Nephron progenitor cell (in vitro differentiated cells): ENCODE data around the gene GLOD4.
"Not testable (repeated sequence)": the region's sequence is repeated elsewhere in the genome, so short reads cannot be mapped to it uniquely, and the experiment has no call there.

Experiments used
- DNase-seq: peaks from one replicate; pipeline ENCODE4 v3.0.0; 2021
- H3K27ac Mint-ChIP-seq: 2 replicates; pipeline ENCODE4 v1.8.0; 2021; ENCODE audit warnings: mild to moderate bottlenecking, moderate library complexity, mixed read lengths
- H3K27me3 Mint-ChIP-seq: 2 replicates; pipeline ENCODE4 v1.8.0; 2021; ENCODE audit warnings: mild to moderate bottlenecking, low read depth, mixed read lengths; ENCODE audit not compliant: poor library complexity
- H3K36me3 Mint-ChIP-seq: 2 replicates; pipeline ENCODE4 v1.8.0; 2021; ENCODE audit warnings: low read depth, mixed read lengths
- H3K4me1 Mint-ChIP-seq: 2 replicates; pipeline ENCODE4 v1.8.0; 2021; ENCODE audit warnings: mixed read lengths
- H3K4me3 Mint-ChIP-seq: 2 replicates; pipeline ENCODE4 v1.8.0; 2021; ENCODE audit warnings: mild to moderate bottlenecking, moderate library complexity, mixed read lengths
- H3K9me3 Mint-ChIP-seq: 2 replicates; pipeline ENCODE4 v1.8.0; 2021; ENCODE audit warnings: mild to moderate bottlenecking, moderate library complexity, mixed read lengths
- TF ChIP-seq, protein P1 (sequence below): fragments of 200-600 bp; sonication (generic); IDR thresholded peaks from 2 replicates; pipeline ENCODE4 v1.5.0; 2021; ENCODE audit warnings: antibody characterized with exemption

The GLOD4 gene

GRCh38 chr17:788551-788950 lies 6.5 kb upstream of the GLOD4 start:
- Mint-ChIP-seq H3K27ac (no peak overlapping the region), H3K9me3 (no peaks in the 10 kb centered on the region), H3K27me3 (no peaks in the 10 kb centered on the region), H3K4me1 (peaks cover 24% of the 10 kb centered on the region), H3K4me3 (no peak overlapping the region), H3K36me3 (peaks cover 40% of the 10 kb centered on the region)
- no peak for DNase-seq
- TF ChIP-seq, protein P1, sequence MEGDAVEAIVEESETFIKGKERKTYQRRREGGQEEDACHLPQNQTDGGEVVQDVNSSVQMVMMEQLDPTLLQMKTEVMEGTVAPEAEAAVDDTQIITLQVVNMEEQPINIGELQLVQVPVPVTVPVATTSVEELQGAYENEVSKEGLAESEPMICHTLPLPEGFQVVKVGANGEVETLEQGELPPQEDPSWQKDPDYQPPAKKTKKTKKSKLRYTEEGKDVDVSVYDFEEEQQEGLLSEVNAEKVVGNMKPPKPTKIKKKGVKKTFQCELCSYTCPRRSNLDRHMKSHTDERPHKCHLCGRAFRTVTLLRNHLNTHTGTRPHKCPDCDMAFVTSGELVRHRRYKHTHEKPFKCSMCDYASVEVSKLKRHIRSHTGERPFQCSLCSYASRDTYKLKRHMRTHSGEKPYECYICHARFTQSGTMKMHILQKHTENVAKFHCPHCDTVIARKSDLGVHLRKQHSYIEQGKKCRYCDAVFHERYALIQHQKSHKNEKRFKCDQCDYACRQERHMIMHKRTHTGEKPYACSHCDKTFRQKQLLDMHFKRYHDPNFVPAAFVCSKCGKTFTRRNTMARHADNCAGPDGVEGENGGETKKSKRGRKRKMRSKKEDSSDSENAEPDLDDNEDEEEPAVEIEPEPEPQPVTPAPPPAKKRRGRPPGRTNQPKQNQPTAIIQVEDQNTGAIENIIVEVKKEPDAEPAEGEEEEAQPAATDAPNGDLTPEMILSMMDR: no peak

GRCh38 chr17:787641-788221 lies 5.7 kb upstream of the GLOD4 start:
- peaks cover 25% of the 10 kb centered on the region for H3K4me1 Mint-ChIP-seq
- TF ChIP-seq, protein P1: no peak
- no peak overlapping the region for H3K4me3 Mint-ChIP-seq
- peaks cover 40% of the 10 kb centered on the region for H3K36me3 Mint-ChIP-seq
- no peaks in the 10 kb centered on the region for H3K27me3 Mint-ChIP-seq
- no peak overlapping the region for H3K27ac Mint-ChIP-seq
- DNase-seq: no peak
- H3K9me3 Mint-ChIP-seq: no peaks in the 10 kb centered on the region

- DNase-seq, H3K9me3 Mint-ChIP-seq, H3K4me3 Mint-ChIP-seq, H3K27me3 Mint-ChIP-seq, H3K27ac Mint-ChIP-seq: not testable (repeated sequence)
- Mint-ChIP-seq H3K36me3 (peaks cover 31% of the 10 kb centered on the region), H3K4me1 (peaks cover 29% of the 10 kb centered on the region)
Observed at GRCh38 chr17:785901-786300, 3.8 kb upstream of the GLOD4 start.

- H3K4me3 Mint-ChIP-seq: peak overlapping the region; percentile 97
- no peaks in the 10 kb centered on the region for H3K27me3 Mint-ChIP-seq
- no peak for DNase-seq
- H3K27ac Mint-ChIP-seq: no peak overlapping the region
- peaks cover 23% of the 10 kb centered on the region for H3K36me3 Mint-ChIP-seq
- TF ChIP-seq, protein P1: no peak
- no peaks in the 10 kb centered on the region for H3K9me3 Mint-ChIP-seq
- H3K4me1 Mint-ChIP-seq: peaks cover 35% of the 10 kb centered on the region
Observed at GRCh38 chr17:784143-784542, 2.1 kb upstream of the GLOD4 start.

DNA sequence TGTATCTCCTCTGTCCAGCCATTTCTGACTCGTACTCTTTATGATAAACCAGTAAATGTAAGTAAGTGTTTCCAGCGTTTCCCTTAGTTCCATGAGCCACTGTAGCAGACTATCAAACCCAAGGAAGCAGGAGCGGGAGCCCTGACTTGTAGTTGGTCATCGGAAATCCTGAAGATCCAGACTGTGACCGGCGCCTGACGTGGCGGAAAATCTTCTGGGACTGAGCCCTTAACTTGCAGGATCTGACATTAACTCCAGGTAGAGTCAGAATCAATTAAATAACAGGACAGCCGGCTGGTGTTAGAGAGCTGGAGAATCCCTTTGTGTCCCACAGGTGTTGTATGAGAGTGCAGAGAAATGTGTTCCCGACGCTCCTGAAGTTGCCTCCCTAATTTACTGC lies 4.0 kb downstream of the GLOD4 start:
- TF ChIP-seq, protein P1: no peak
- Mint-ChIP-seq H3K27ac (no peak overlapping the region), H3K9me3 (no peaks in the 10 kb centered on the region), H3K4me3 (no peak overlapping the region), H3K4me1 (peaks cover 25% of the 10 kb centered on the region), H3K27me3 (no peaks in the 10 kb centered on the region), H3K36me3 (peaks cover 59% of the 10 kb centered on the region)
- DNase-seq: no peak

DNA sequence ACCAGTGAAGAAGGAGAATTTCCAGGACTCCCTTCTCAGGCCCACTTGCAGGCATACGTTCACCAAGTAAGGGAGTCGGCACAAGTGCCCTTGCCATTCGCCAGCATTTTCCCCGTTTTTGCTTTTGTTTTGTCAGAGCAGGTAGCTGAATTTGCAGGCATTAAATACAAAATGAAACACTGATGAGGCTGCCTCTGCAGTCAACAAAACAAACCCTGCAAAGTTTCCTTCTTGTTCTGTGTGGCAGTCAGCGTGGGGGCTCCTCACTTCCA lies 7.8 kb downstream of the GLOD4 start:
- TF ChIP-seq, protein P1: no peak
- Mint-ChIP-seq H3K4me1 (peaks cover 6% of the 10 kb centered on the region), H3K27me3 (no peaks in the 10 kb centered on the region), H3K36me3 (peaks cover 88% of the 10 kb centered on the region), H3K4me3 (no peak overlapping the region), H3K9me3 (no peaks in the 10 kb centered on the region), H3K27ac (peak overlapping the region; percentile 74)
- no peak for DNase-seq
